GM12878 (cell line): ENCODE measurements around the gene SCN10A. TPM values are rescaled to one million over a fixed set of nuclear protein-coding genes. Genes with fewer than 3 reads are reported as not detected.

Source experiments
- ATAC-seq: fragments of 200-7000 bp; cut with Tn5 transposase; 3 replicates; pipeline ENCODE4 v1.9.1; 2020; ENCODE audit warnings: mild to moderate bottlenecking, moderate library complexity
- BruUV-seq: library from RNA; stranded (reverse); fragments of 400-500 nt; replicated peaks from 2 replicates; lab custom pipeline; 2021; lab: Mats Ljungman, UMichigan
- CTCF ChIA-PET: fragments of 300-600 bp; sonication (Branson Sonifier 250); formaldehyde crosslinking; extraction: SDS; loops from one replicate; lab custom pipeline; 2021; ENCODE audit warnings: inconsistent platforms; lab: Yijun Ruan, JAX
- POLR2A ChIA-PET: fragments of 350-600 bp; formaldehyde crosslinking; extraction: SDS; loops from one replicate; lab custom pipeline; 2021; ENCODE audit warnings: inconsistent platforms; lab: Charles Lee
- RAD21 ChIA-PET: fragments of 300-600 bp; sonication (Branson Sonifier 250); formaldehyde crosslinking; loops from one replicate; lab custom pipeline; 2023; ENCODE audit warnings: antibody characterized with exemption; ENCODE audit not compliant: unreplicated experiment; lab: Charles Lee
- SMC1A ChIA-PET: fragments of 300-600 bp; sonication (Branson Sonifier 250); formaldehyde crosslinking; loops from one replicate; lab custom pipeline; 2023; ENCODE audit not compliant: unreplicated experiment, uncharacterized antibody; lab: Charles Lee
- DNase-seq: peaks from one replicate; pipeline ENCODE4 v3.0.0-alpha.2; 2011; ENCODE audit warnings: low read depth, low spot score
- FAIRE-seq: peaks from 3 replicates; lab custom pipeline; 2011; peaks lifted over from hg19 to GRCh38; lab: Jason Lieb, UNC
- H2AFZ ChIP-seq: 2 replicates; pipeline ENCODE4 v1.6.0; 2011; ENCODE audit warnings: low read depth, low read length, control low read depth; ENCODE audit not compliant: control insufficient read depth
- H3K27ac ChIP-seq: 2 replicates; pipeline ENCODE4 v1.5.1; 2011; ENCODE audit warnings: control low read depth; ENCODE audit not compliant: control insufficient read depth, insufficient read depth
- H3K27me3 ChIP-seq, 2 experiments: replicated peaks in 1 of 2; 2 replicates each; pipeline versions ENCODE4 v1.6.0 to v1.6.1; 2011; ENCODE audit warnings: low read length in 1 of 2; ENCODE audit not compliant: control insufficient read depth in 2 of 2, insufficient read depth in 2 of 2
- H3K36me3 ChIP-seq, 2 experiments: 2 replicates each; pipeline ENCODE4 v1.5.1; 2011; ENCODE audit warnings: low read length in 1 of 2; ENCODE audit not compliant: control insufficient read depth in 2 of 2, insufficient read depth in 2 of 2
- H3K4me1 ChIP-seq: 2 replicates; pipeline ENCODE4 v1.6.1; 2011; ENCODE audit warnings: mild to moderate bottlenecking, low read length, moderate library complexity, mixed read lengths; ENCODE audit not compliant: control insufficient read depth, insufficient read depth
- H3K4me2 ChIP-seq: 2 replicates; pipeline ENCODE4 v1.6.0; 2011; ENCODE audit warnings: control low read depth; ENCODE audit not compliant: control insufficient read depth, insufficient read depth
- H3K4me3 ChIP-seq: fragments of 200-600 bp; sonication (generic); 2 replicates; pipeline ENCODE4 v1.5.1; 2016
- H3K79me2 ChIP-seq: 2 replicates; pipeline ENCODE4 v1.6.0; 2011; ENCODE audit warnings: low read length; ENCODE audit not compliant: control insufficient read depth, insufficient read depth
- H3K9ac ChIP-seq: 2 replicates; pipeline ENCODE4 v1.8.0; 2011; ENCODE audit warnings: low read length, control low read depth, mixed read lengths; ENCODE audit not compliant: control insufficient read depth, insufficient read depth
- H3K9me3 ChIP-seq: replicated peaks from 3 replicates; pipeline ENCODE4 v1.5.1; 2011; ENCODE audit warnings: mild to moderate bottlenecking, low read length; ENCODE audit not compliant: control insufficient read depth, insufficient read depth
- H4K20me1 ChIP-seq: 2 replicates; pipeline ENCODE4 v1.6.0; 2011; ENCODE audit not compliant: control insufficient read depth, insufficient read depth
- BCL11A ChIP-seq: IDR thresholded peaks from 2 replicates; pipeline ENCODE4 v1.6.1; 2011; ENCODE audit warnings: low read depth, low read length
- CREB1 ChIP-seq: IDR thresholded peaks from 2 replicates; pipeline ENCODE4 v1.6.1; 2012; ENCODE audit warnings: low read depth, mild to moderate bottlenecking, inconsistent platforms
- EGR1 ChIP-seq, 2 experiments: IDR thresholded peaks; 1 replicate in 1 of 2; 2 replicates in 1 of 2; pipeline ENCODE4 v1.6.1; 2011 to 2012; ENCODE audit warnings: low read depth in 2 of 2, low read length in 2 of 2, borderline replicate concordance in 1 of 2, mild to moderate bottlenecking in 1 of 2, moderate library complexity in 1 of 2
- EZH2 ChIP-seq: IDR thresholded peaks from 2 replicates; pipeline ENCODE4 v1.6.1; 2012; ENCODE audit warnings: low read depth, mild to moderate bottlenecking, control low read depth, inconsistent platforms, low read length, borderline replicate concordance; ENCODE audit not compliant: control insufficient read depth
- GABPA ChIP-seq: IDR thresholded peaks from 2 replicates; pipeline ENCODE4 v1.6.1; 2014; ENCODE audit warnings: antibody characterized with exemption, low read depth, mild to moderate bottlenecking, inconsistent platforms
- JUNB ChIP-seq: IDR thresholded peaks from 2 replicates; pipeline ENCODE4 v1.6.1; 2016; ENCODE audit warnings: antibody characterized with exemption, mild to moderate bottlenecking
- NFIC ChIP-seq: IDR thresholded peaks from 2 replicates; pipeline ENCODE4 v1.6.1; 2012; ENCODE audit warnings: low read depth, mild to moderate bottlenecking, inconsistent platforms, low read length, moderate library complexity
- NRF1 ChIP-seq: conservative IDR thresholded peaks from 2 replicates; pipeline ENCODE4 v1.6.1; 2011; ENCODE audit warnings: mild to moderate bottlenecking, low read depth, low read length, improper control_type of control experiment
- POLR2A ChIP-seq: IDR thresholded peaks from 2 replicates; pipeline ENCODE4 v1.6.1; 2011; ENCODE audit warnings: low read depth, mild to moderate bottlenecking, low read length
- POLR2AphosphoS2 ChIP-seq: IDR thresholded peaks from 2 replicates; pipeline ENCODE4 v1.6.1; 2011; ENCODE audit warnings: low read depth, mild to moderate bottlenecking, low read length, improper control_type of control experiment, moderate library complexity
- PRDM15 ChIP-seq: fragments of 450-650 bp; formaldehyde crosslinking; IDR thresholded peaks from 2 replicates; pipeline ENCODE4 v1.4.0; 2020; ENCODE audit warnings: mild to moderate bottlenecking, moderate library complexity
- RUNX3 ChIP-seq: IDR thresholded peaks from 2 replicates; pipeline ENCODE4 v1.6.1; 2012; ENCODE audit warnings: low read length, inconsistent platforms
- SMC3 ChIP-seq: IDR thresholded peaks from 2 replicates; pipeline ENCODE4 v1.6.1; 2011; ENCODE audit warnings: low read length, improper control_type of control experiment, borderline replicate concordance
- SRF ChIP-seq, 2 experiments: IDR thresholded peaks; 2 replicates each; pipeline ENCODE4 v1.6.1; 2011; ENCODE audit warnings: low read depth in 2 of 2, low read length in 2 of 2, mild to moderate bottlenecking in 1 of 2, moderate library complexity in 1 of 2
- STAT1 ChIP-seq: fragments of 450-650 bp; conservative IDR thresholded peaks from 2 replicates; pipeline ENCODE4 v1.6.1; 2014; ENCODE audit warnings: antibody characterized with exemption, mild to moderate bottlenecking
- TCF12 ChIP-seq: IDR thresholded peaks from 2 replicates; pipeline ENCODE4 v1.6.1; 2011; ENCODE audit warnings: low read depth, mild to moderate bottlenecking, low read length
- USF1 ChIP-seq: IDR thresholded peaks from 2 replicates; pipeline ENCODE4 v1.6.1; 2011; ENCODE audit warnings: borderline replicate concordance, low read depth, mild to moderate bottlenecking, moderate library complexity, mixed read lengths, low read length; ENCODE audit not compliant: insufficient read depth; ENCODE audit errors: extremely low read length
- ZBTB40 ChIP-seq: fragments of 450-650 bp; IDR thresholded peaks from 2 replicates; pipeline ENCODE4 v1.6.1; 2016; ENCODE audit warnings: mild to moderate bottlenecking, moderate library complexity, borderline replicate concordance
- WGBS: methylation state at CpG from one replicate; pipeline ENCODE4 v1.1.6; 2016; ENCODE audit warnings: low lambda C conversion rate; ENCODE audit not compliant: insufficient replicate concordance, insufficient coverage; ENCODE audit errors: missing lambda C conversion rate; 5-methylcytosine and 5-hydroxymethylcytosine counted together
- in situ Hi-C: fragments of 300-500 bp; cut with MboI; formaldehyde crosslinking; loops from 9 replicates; pipeline ENCODE4 v1.14.3; 2018; ENCODE audit warnings: mixed read lengths
- intact Hi-C: fragments of 100-400 bp; cut with micrococcal nuclease; formaldehyde crosslinking; loops from one replicate; pipeline ENCODE4 v1.14.2; 2022; ENCODE audit not compliant: unreplicated experiment
- polyA plus RNA-seq, 11 experiments: library from polyadenylated mRNA; depleted of rRNA in 4 of 11; unstranded in 6 of 11; stranded (reverse) in 5 of 11; fragments of >200 nt; fragmentation: Nextera tagmentation in 4 of 11; fragmentation: Illumina TruSeq in 1 of 11; extraction: Ambion mirVana in 4 of 11; extraction: Trizol in 1 of 11; gene quantifications; 1 replicate in 1 of 11; 2 replicates in 10 of 11; pipeline versions ENCODE4 v1.2.1 to v1.2.3, GENCODE V29; 2011 to 2016; ENCODE audit warnings: inconsistent platforms in 2 of 11, missing spikeins in 2 of 11, low read depth in 1 of 11
- total RNA-seq, 4 experiments: library from RNA; depleted of rRNA in 3 of 4; stranded (reverse); fragments of >200 nt in 3 of 4; fragmentation: Illumina TruSeq in 1 of 4; extraction: Trizol in 1 of 4; gene quantifications; 2 replicates each; pipeline versions ENCODE4 v1.2.1 to v1.2.3, GENCODE V29; 2013 to 2021

Gene SCN10A
- total and polyA plus RNA-seq, 10 of the 15 experiments (the other 5 are each of a cell fraction or from before 2014, with no cell fraction given), result not detected

GRCh38 chr3:38756892-38757291, 59.1 kb downstream of the SCN10A start:
- DNase-seq, result no peak
- CTCF ChIA-PET, result interaction anchor here (0.7 kb wide), 1 partner anchor 125 kb away, joined by 3 read pairs; no protein-coding TSS in a partner anchor
- TF ChIP-seq NRF1 (no peak), USF1 (no peak), JUNB (no peak), NFIC (no peak), SMC3 (no peak), SRF (IDR thresholded peaks at IDR 0.05; ENCODE audit: low read depth in 2 of 2, low read length in 2 of 2) (no peak), RUNX3 (no peak), CREB1 (no peak), GABPA (no peak), EZH2 (no peak), ZBTB40 (no peak), EGR1 (IDR thresholded peaks at IDR 0.05; ENCODE audit: borderline replicate concordance in 1 of 2, low read depth in 2 of 2, low read length in 2 of 2) (no peak), STAT1 (no peak), BCL11A (no peak), POLR2A (no peak), POLR2AphosphoS2 (no peak), PRDM15 (CRISPR knock-in tag) (no peak), TCF12 (no peak)

More at GRCh38 chr3:38756892-38757291, 59.1 kb downstream of the SCN10A start:
- ChIA-PET RAD21 (interaction anchor here (1.5 kb wide), 1 partner anchor 17 kb away, joined by 3 read pairs; no protein-coding TSS in a partner anchor), POLR2A (no interaction called here), SMC1A (no interaction called here)
- intact Hi-C loops, result no loop called here
- BruUV-seq, result no TSS peak
- ATAC-seq (no peak), FAIRE-seq (no peak)
- Histone ChIP-seq H3K4me1 (no peaks in the 10 kb centered on the region), H3K27me3 (no peaks in the 10 kb centered on the region; a peak in 1 of 4 replicates), H3K9me3 (no peaks in the 10 kb centered on the region), H3K79me2 (no peaks in the 10 kb centered on the region), H3K9ac (no peak overlapping the region), H3K36me3 (no peaks in the 10 kb centered on the region), H3K4me2 (no peak overlapping the region), H3K27ac (no peak overlapping the region), H2AFZ (no peak overlapping the region), H4K20me1 (no peaks in the 10 kb centered on the region), H3K4me3 (no peak overlapping the region)
- in situ Hi-C loops, result no loop called here
- 15% methylated on average over 5 of the region's 5 CpGs for WGBS
